ENCODE measurements around the gene VAMP5. TPM values are rescaled to one million over a fixed set of nuclear protein-coding genes. Genes with fewer than 3 reads are reported as not detected.
A peak's percentile ranks its signal among the peaks of the same experiment; 100 is the strongest.

VAMP5 gene
- total RNA-seq, 2 donors from 2014 or later, result 27.1 to 42.8 TPM

DNA sequence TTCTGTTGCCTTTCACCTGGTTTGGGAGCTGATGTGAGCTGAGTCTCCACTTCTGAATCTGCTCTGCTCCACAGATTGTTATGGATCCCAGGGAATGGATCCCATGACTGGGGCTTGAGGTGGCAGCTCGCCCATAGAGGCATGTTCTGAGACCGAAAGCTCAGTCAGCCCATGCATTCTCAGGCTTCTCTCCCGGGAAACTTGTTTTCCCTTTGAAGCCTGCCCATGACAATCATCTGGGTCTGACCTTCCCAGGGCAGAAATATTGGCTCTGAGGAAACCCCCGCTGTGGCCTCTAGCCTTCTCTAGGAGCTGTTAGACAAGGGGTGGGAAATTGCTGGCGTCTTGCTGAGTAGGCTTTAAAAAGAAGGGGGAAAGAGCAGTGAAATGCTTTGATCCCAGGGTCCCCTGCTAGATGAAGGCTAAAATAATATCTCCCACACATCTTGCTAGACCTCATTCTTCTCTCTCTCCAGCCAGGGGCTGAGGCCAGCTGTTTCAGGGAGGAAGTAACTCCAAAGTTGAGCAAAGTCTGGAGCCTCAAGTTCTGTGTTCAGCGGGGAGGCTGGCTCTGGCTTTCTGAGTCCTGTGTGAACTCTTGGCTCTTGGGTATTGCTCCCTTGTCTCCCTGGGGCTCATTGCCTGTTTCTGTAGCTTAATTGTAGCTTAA, 4.8 kb upstream of the VAMP5 start:
- Histone ChIP-seq H3K36me3 (no peaks in the 10 kb centered on the region), H3K27me3 (replicated peaks; ENCODE audit: insufficient read depth) (no peaks in the 10 kb centered on the region), H3K4me3 (no peak overlapping the region), H3K4me1 (ENCODE audit: control insufficient read depth in 1 of 2, low read depth in 2 of 2) (peaks cover 3 to 33% of the 10 kb centered on the region in 2 donors), H3K27ac (peak overlapping the region; percentile 21 to 41), H3K9me3 (no peaks in the 10 kb centered on the region)
- ATAC-seq (ENCODE audit: insufficient number of reproducible peaks, low FRiP score, low read depth) (no peak), DNase-seq (ENCODE audit: low spot score) (no peak)
- TF ChIP-seq, protein P1, sequence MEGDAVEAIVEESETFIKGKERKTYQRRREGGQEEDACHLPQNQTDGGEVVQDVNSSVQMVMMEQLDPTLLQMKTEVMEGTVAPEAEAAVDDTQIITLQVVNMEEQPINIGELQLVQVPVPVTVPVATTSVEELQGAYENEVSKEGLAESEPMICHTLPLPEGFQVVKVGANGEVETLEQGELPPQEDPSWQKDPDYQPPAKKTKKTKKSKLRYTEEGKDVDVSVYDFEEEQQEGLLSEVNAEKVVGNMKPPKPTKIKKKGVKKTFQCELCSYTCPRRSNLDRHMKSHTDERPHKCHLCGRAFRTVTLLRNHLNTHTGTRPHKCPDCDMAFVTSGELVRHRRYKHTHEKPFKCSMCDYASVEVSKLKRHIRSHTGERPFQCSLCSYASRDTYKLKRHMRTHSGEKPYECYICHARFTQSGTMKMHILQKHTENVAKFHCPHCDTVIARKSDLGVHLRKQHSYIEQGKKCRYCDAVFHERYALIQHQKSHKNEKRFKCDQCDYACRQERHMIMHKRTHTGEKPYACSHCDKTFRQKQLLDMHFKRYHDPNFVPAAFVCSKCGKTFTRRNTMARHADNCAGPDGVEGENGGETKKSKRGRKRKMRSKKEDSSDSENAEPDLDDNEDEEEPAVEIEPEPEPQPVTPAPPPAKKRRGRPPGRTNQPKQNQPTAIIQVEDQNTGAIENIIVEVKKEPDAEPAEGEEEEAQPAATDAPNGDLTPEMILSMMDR (IDR thresholded peaks at IDR 0.05), result no peak

DNA sequence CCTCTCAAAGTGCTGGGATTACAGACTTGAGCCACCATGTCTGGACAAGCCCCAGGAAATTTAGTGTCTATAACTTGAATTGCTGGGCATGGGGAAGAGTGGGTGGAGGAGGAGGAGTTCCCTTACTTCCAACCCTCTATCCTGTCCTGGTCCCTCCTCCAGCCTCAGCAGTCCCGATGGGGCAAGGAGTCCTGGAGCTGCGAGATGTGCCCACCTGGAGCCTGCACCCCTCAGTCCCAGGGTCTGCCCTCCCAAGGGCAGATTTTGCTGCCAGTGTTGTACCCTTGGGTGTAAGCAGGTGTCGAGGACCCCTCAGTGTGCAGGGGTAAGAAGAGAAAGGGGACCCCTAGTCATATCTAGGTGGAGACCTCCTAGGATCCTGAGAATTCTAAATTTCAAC, 4.0 kb upstream of the VAMP5 start:
- TF ChIP-seq, protein P1 (IDR thresholded peaks at IDR 0.05), result no peak
- ATAC-seq (ENCODE audit: insufficient number of reproducible peaks, low FRiP score, low read depth) (no peak), DNase-seq (ENCODE audit: low spot score) (no peak)
- no peaks in the 10 kb centered on the region for H3K9me3 ChIP-seq
- no peaks in the 10 kb centered on the region for H3K36me3 ChIP-seq
- peaks cover 8 to 41% of the 10 kb centered on the region in 2 donors for H3K4me1 ChIP-seq (ENCODE audit: control insufficient read depth in 1 of 2, low read depth in 2 of 2)
- H3K27me3 ChIP-seq (replicated peaks; ENCODE audit: insufficient read depth), result no peaks in the 10 kb centered on the region
- H3K27ac ChIP-seq, result peak overlapping the region; percentile 21 to 41
- H3K4me3 ChIP-seq, result no peak overlapping the region

DNA sequence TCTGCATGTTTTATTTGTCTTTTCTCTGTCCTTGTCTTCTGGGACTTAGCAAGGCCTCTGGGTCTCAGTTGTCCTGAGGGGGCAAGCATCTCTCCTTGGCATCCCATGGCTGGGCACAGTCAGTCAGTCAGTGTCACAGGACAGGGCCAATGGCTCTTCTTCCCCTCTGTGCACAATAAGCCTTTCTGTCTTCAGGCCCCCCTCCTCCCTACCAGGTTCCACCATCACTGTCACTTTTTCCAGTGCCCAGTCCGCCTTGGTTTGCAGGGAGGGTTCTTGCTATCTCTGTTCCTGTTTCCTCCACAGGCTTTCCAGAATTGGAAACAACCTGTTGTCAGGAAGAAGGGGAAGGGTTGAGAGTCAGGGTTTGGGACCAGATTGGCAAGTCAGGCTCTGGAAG, 1.7 kb upstream of the VAMP5 start:
- no peaks in the 10 kb centered on the region for H3K36me3 ChIP-seq
- H3K27ac ChIP-seq, result no peak overlapping the region
- H3K4me1 ChIP-seq (ENCODE audit: control insufficient read depth in 1 of 2, low read depth in 2 of 2), result peaks cover 24 to 64% of the 10 kb centered on the region in 2 donors
- no peaks in the 10 kb centered on the region for H3K27me3 ChIP-seq (replicated peaks; ENCODE audit: insufficient read depth)
- TF ChIP-seq, protein P1 (IDR thresholded peaks at IDR 0.05), result no peak
- DNase-seq (ENCODE audit: low spot score) (no peak), ATAC-seq (ENCODE audit: insufficient number of reproducible peaks, low FRiP score, low read depth) (no peak)
- no peaks in the 10 kb centered on the region for H3K9me3 ChIP-seq
- no peak overlapping the region for H3K4me3 ChIP-seq

DNA sequence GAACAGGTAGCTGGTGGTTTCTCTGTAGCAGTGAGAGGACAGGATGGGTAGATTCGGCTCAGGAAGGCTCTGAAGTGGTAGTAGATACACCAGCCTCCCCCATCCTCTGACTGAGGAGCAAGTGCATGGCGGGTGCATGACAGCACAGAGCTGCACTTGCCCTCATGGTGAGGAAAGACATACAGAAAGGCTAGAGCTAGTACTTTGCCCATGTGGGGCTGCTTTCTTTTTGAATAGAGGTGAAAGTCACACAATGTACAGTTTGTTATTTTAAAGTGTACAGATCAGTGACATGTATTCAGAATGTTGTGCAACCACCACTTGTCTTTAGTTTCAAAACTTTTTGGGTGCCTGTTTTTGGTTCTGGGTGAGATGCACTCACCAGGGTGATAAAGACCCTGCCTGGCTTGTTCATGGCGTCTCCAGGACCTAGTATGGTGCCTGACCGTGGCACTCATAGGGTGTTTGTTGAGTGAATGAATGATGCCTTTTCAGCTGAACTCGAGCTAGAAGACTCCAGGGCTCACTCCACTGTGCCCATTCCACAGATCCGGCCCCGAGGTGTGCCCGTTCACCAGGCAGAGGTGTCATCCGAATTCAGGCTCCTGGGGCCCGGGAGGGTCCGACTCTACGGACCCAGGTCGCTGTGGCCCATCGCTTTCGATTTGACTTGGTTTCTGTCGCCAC, 421 bp upstream of the VAMP5 start:
- TF ChIP-seq, protein P1 (IDR thresholded peaks at IDR 0.05), result no peak
- Histone ChIP-seq H3K27me3 (replicated peaks; ENCODE audit: insufficient read depth) (no peaks in the 10 kb centered on the region), H3K27ac (peak overlapping the region; percentile 92 to 96), H3K4me3 (peak overlapping the region; percentile 78), H3K9me3 (no peaks in the 10 kb centered on the region), H3K36me3 (no peaks in the 10 kb centered on the region), H3K4me1 (ENCODE audit: control insufficient read depth in 1 of 2, low read depth in 2 of 2) (peaks cover 35 to 67% of the 10 kb centered on the region in 2 donors)
- ATAC-seq (ENCODE audit: insufficient number of reproducible peaks, low FRiP score, low read depth) (no peak), DNase-seq (ENCODE audit: low spot score) (no peak)

DNA sequence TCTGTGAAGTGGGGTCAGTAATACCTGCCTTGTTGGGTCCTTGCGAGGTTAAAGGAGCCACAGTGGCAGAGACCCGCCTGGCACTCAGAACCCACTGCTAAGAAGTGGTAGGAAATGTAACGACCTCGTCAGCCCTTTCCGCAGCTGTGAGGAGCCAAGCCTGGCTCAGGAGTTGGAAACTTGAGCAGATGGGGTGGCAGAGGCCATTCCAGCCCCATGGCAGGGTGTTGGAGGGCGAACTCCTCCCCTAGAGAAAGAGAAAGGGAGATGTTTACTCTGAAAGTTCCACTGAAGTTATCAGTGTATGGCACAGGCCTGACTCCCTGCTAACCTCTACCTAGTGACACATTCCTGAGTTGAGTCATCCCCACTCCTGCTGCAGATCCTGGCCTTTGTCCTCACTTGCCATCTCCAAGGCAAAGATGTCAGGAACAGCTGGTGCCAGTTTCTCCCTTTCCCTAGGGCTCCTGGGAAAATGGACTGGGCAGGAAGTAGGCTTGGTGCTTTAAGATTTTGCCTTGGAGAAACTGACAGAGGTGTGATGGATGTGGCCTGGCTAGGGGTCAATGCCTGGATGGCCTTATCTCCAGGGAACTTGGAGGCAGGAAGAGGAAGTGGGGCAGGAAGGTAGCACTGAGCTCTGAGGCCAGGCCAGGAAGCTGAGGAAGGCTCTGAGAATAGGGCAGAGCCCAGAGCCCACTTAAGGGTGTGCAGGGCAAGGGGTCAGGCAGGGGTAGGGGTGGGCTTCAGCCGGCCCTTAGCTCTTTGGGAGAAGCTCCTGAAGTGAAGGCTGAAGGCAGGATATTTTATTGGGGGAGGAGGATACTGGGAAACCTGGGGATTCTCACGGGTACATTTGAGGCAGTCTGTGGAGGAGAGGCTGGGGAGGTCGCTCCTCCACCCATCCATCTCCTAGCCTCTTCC, 888 bp downstream of the VAMP5 start:
- Histone ChIP-seq H3K27ac (peak overlapping the region; percentile 92 to 96), H3K4me3 (peak overlapping the region; percentile 78), H3K36me3 (no peaks in the 10 kb centered on the region), H3K9me3 (no peaks in the 10 kb centered on the region), H3K4me1 (ENCODE audit: control insufficient read depth in 1 of 2, low read depth in 2 of 2) (peaks cover 48 to 67% of the 10 kb centered on the region in 2 donors), H3K27me3 (replicated peaks; ENCODE audit: insufficient read depth) (no peaks in the 10 kb centered on the region)
- no peak for DNase-seq (ENCODE audit: low spot score)
- TF ChIP-seq, protein P1 (IDR thresholded peaks at IDR 0.05), result no peak
- ATAC-seq (ENCODE audit: insufficient number of reproducible peaks, low FRiP score, low read depth), result peak; percentile 73

Data from thoracic aorta (tissue), 2 donors.